GM12878 (cell line): ENCODE data around the gene UBE2E1.

Experiments
- EED ChIP-seq: sonication (generic); IDR thresholded peaks from 2 replicates; pipeline ENCODE4 v1.6.1; 2016; ENCODE audit warnings: antibody characterized with exemption, low read depth
- EGR1 ChIP-seq, 2 experiments: IDR thresholded peaks; 1 replicate in 1 of 2; 2 replicates in 1 of 2; pipeline ENCODE4 v1.6.1; 2011 to 2012; ENCODE audit warnings: low read depth in 2 of 2, low read length in 2 of 2, borderline replicate concordance in 1 of 2, mild to moderate bottlenecking in 1 of 2, moderate library complexity in 1 of 2
- EP300 ChIP-seq, 2 experiments: fragments of 150-350 bp in 1 of 2; IDR thresholded peaks; 2 replicates each; pipeline ENCODE4 v1.6.1; 2011 to 2012; ENCODE audit warnings: low read depth in 2 of 2, low read length in 2 of 2, borderline replicate concordance in 1 of 2, improper control_type of control experiment in 1 of 2, inconsistent platforms in 1 of 2; ENCODE audit not compliant: control insufficient read depth in 1 of 2
- EZH2 ChIP-seq: IDR thresholded peaks from 2 replicates; pipeline ENCODE4 v1.6.1; 2012; ENCODE audit warnings: low read depth, mild to moderate bottlenecking, control low read depth, inconsistent platforms, low read length, borderline replicate concordance; ENCODE audit not compliant: control insufficient read depth
- JUND ChIP-seq: IDR thresholded peaks from 2 replicates; pipeline ENCODE4 v1.6.1; 2012; ENCODE audit warnings: low read depth, mild to moderate bottlenecking, low read length, improper control_type of control experiment, moderate library complexity
- NFIC ChIP-seq: IDR thresholded peaks from 2 replicates; pipeline ENCODE4 v1.6.1; 2012; ENCODE audit warnings: low read depth, mild to moderate bottlenecking, inconsistent platforms, low read length, moderate library complexity
- NR2C1 ChIP-seq: fragments of 450-650 bp; IDR thresholded peaks from 2 replicates; pipeline ENCODE4 v1.6.1; 2017; ENCODE audit warnings: antibody characterized with exemption, mild to moderate bottlenecking, moderate library complexity
- POLR2A ChIP-seq: IDR thresholded peaks from 2 replicates; pipeline ENCODE4 v1.6.1; 2011; ENCODE audit warnings: low read depth, mild to moderate bottlenecking, low read length
- SPI1 ChIP-seq: IDR thresholded peaks from 2 replicates; pipeline ENCODE4 v1.6.1; 2011; ENCODE audit warnings: low read depth, mild to moderate bottlenecking, low read length, moderate library complexity, borderline replicate concordance; ENCODE audit not compliant: insufficient read depth
- TCF7 ChIP-seq: IDR thresholded peaks from 2 replicates; pipeline ENCODE4 v1.6.1; 2014; ENCODE audit warnings: antibody characterized with exemption, borderline replicate concordance
- YY1 ChIP-seq: IDR thresholded peaks from 2 replicates; pipeline ENCODE4 v1.6.1; 2011; ENCODE audit warnings: low read depth, mild to moderate bottlenecking, low read length
- TF ChIP-seq, protein P1 (sequence below): IDR thresholded peaks from 2 replicates; pipeline ENCODE4 v1.6.1; 2011; ENCODE audit warnings: low read depth, mild to moderate bottlenecking, low read length, moderate library complexity, borderline replicate concordance; ENCODE audit errors: extremely low read depth
- TF ChIP-seq, protein P2 (sequence below), 3 experiments: IDR thresholded peaks in 2 of 3; conservative IDR thresholded peaks in 1 of 3; 2 replicates each; pipeline ENCODE4 v1.5.1; 2011; ENCODE audit warnings: low read depth in 3 of 3, low read length in 3 of 3, mild to moderate bottlenecking in 3 of 3, control low read depth in 2 of 3, moderate library complexity in 2 of 3, inconsistent platforms in 1 of 3, mixed read lengths in 1 of 3; ENCODE audit not compliant: control insufficient read depth in 2 of 3, insufficient read depth in 1 of 3; ENCODE audit errors: extremely low read depth in 1 of 3

DNA sequence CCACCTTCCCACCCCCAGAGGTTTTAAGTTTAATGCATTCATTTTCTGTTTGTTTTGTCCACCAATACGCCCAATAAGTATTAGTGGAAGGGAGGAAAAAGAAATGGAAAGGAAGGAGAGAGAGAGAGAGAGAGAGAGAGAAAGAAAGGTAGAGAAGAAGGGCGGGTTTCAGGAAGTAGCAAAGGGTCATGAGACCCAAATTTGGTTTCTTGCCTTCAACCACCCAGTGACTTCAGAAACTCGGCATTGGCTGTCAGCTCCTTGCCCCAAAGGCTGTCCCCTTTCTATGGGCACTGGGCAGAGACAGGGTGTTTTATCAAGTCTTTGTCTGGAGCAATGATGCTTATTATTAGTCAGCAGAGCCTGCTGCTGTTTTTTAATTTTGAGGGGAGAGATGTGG, 125.8 kb downstream of the UBE2E1 start:
- TF ChIP-seq EGR1 (IDR thresholded peaks at IDR 0.05; ENCODE audit: borderline replicate concordance in 1 of 2, low read depth in 2 of 2, low read length in 2 of 2), result no peak
- no peak for TF ChIP-seq NR2C1
- no peak for TF ChIP-seq TCF7
- TF ChIP-seq, protein P1, sequence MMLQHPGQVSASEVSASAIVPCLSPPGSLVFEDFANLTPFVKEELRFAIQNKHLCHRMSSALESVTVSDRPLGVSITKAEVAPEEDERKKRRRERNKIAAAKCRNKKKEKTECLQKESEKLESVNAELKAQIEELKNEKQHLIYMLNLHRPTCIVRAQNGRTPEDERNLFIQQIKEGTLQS, result no peak
- TF ChIP-seq YY1, result no peak
- TF ChIP-seq POLR2A, result no peak
- TF ChIP-seq EP300 (IDR thresholded peaks at IDR 0.05; ENCODE audit: borderline replicate concordance in 1 of 2, control insufficient read depth in 1 of 2, low read depth in 2 of 2, low read length in 2 of 2), result no peak
- no peak for TF ChIP-seq EED
- TF ChIP-seq EZH2, result no peak
- no peak for TF ChIP-seq JUND
- TF ChIP-seq, protein P2, sequence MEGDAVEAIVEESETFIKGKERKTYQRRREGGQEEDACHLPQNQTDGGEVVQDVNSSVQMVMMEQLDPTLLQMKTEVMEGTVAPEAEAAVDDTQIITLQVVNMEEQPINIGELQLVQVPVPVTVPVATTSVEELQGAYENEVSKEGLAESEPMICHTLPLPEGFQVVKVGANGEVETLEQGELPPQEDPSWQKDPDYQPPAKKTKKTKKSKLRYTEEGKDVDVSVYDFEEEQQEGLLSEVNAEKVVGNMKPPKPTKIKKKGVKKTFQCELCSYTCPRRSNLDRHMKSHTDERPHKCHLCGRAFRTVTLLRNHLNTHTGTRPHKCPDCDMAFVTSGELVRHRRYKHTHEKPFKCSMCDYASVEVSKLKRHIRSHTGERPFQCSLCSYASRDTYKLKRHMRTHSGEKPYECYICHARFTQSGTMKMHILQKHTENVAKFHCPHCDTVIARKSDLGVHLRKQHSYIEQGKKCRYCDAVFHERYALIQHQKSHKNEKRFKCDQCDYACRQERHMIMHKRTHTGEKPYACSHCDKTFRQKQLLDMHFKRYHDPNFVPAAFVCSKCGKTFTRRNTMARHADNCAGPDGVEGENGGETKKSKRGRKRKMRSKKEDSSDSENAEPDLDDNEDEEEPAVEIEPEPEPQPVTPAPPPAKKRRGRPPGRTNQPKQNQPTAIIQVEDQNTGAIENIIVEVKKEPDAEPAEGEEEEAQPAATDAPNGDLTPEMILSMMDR (IDR thresholded peaks at IDR 0.05 in 2 of 3, conservative IDR thresholded peaks at IDR 0.05 in 1 of 3; ENCODE audit: control insufficient read depth in 2 of 3, extremely low read depth in 1 of 3, insufficient read depth in 1 of 3, low read depth in 3 of 3, low read length in 3 of 3), result no peak
- no peak for TF ChIP-seq SPI1
- TF ChIP-seq NFIC, result no peak
